GM12864 (cell line): ENCODE results near the gene FMN1.

Experiments used
- DNase-seq: peaks from one replicate; pipeline ENCODE4 v3.0.0-alpha.2; 2011; ENCODE audit warnings: low read depth
- H3K4me3 ChIP-seq: 2 replicates; pipeline ENCODE4 v1.5.1; 2011; ENCODE audit warnings: mild to moderate bottlenecking, low read depth, low read length, control low read depth
- CTCF ChIP-seq: IDR thresholded peaks from 2 replicates; pipeline ENCODE4 v1.5.1; 2011; ENCODE audit warnings: low read depth, mild to moderate bottlenecking, moderate library complexity, low read length, control low read depth, inconsistent platforms; ENCODE audit errors: missing control alignments

FMN1 gene

GRCh38 chr15:33188641-33189257 lies 5.8 kb downstream of the FMN1 start:
- no peak for DNase-seq
- no peak for TF ChIP-seq CTCF
- H3K4me3 ChIP-seq = no peak overlapping the region

- no peak for TF ChIP-seq CTCF
- no peak overlapping the region for H3K4me3 ChIP-seq
Observed at GRCh38 chr15:33188159-33188558, 6.4 kb downstream of the FMN1 start.

GRCh38 chr15:33183334-33183733 lies 11.2 kb downstream of the FMN1 start:
- DNase-seq = no peak
- H3K4me3 ChIP-seq = no peak overlapping the region
- no peak for TF ChIP-seq CTCF

More at GRCh38 chr15:33188159-33188558, 6.4 kb downstream of the FMN1 start:
- no peak for DNase-seq

GRCh38 chr15:33182926-33183325 lies 11.6 kb downstream of the FMN1 start:
- TF ChIP-seq CTCF = no peak
- no peak for DNase-seq
- no peak overlapping the region for H3K4me3 ChIP-seq

- TF ChIP-seq CTCF = no peak
- DNase-seq = no peak
- no peak overlapping the region for H3K4me3 ChIP-seq
Observed at GRCh38 chr15:33182278-33182905, 12.1 kb downstream of the FMN1 start.

- TF ChIP-seq CTCF = no peak
- no peak for DNase-seq
- H3K4me3 ChIP-seq = no peak overlapping the region
Observed at GRCh38 chr15:33179874-33180273, 14.6 kb downstream of the FMN1 start.

- DNase-seq = no peak
- no peak for TF ChIP-seq CTCF
- H3K4me3 ChIP-seq = no peak overlapping the region
Observed at GRCh38 chr15:33171202-33171601, 23.3 kb downstream of the FMN1 start.
